G401 (cell line): Measurements from ENCODE around the gene CLDN5. TPM values are rescaled to one million over a fixed set of nuclear protein-coding genes. Genes with fewer than 3 reads are reported as not detected.

Source experiments
- total RNA-seq: library from RNA; depleted of rRNA; stranded (reverse); fragments of >200 nt; shearing (Covaris generic); gene quantifications from 2 replicates; pipeline ENCODE4 v1.2.3, GENCODE V29; 2014; rRNA removed

CLDN5 gene
- total RNA-seq, 1 experiment from 2014 or later: not detected

Other genes with a start within 250 kb of the CLDN5 start
- 4.9 and 9.4 TPM in 2 replicates for gene CLTCL1, start 232.7 kb downstream of the CLDN5 start, total RNA-seq
- 41.5 and 45.5 TPM in 2 replicates for gene HIRA, start 92.7 kb downstream of the CLDN5 start, total RNA-seq
- 48.9 and 61.5 TPM in 2 replicates for gene MRPL40, start 91.9 kb downstream of the CLDN5 start, total RNA-seq
- 60.2 and 63.3 TPM in 2 replicates for gene C22orf39, start 76.7 kb downstream of the CLDN5 start, total RNA-seq
- gene UFD1, start 45.2 kb downstream of the CLDN5 start, total RNA-seq: 74.1 and 84.8 TPM in 2 replicates
- gene CDC45, start 44.5 kb downstream of the CLDN5 start, total RNA-seq: 43.4 and 46.7 TPM in 2 replicates
- gene SEPTIN5, start 190.1 kb upstream of the CLDN5 start, total RNA-seq: 8.3 and 21.4 TPM in 2 replicates
- 3.2 and 4.7 TPM in 2 replicates for gene GP1BB, start 199.1 kb upstream of the CLDN5 start, total RNA-seq
- 15.4 and 32.1 TPM in 2 replicates for gene TBX1, start 236.4 kb upstream of the CLDN5 start, total RNA-seq